ENCODE measurements around the gene PRELP.

GRCh38 chr1:203490607-203491006, 15.0 kb downstream of the PRELP start:
- no peak for TF ChIP-seq CTCF (IDR thresholded peaks at IDR 0.05)
- TF ChIP-seq POLR2A (IDR thresholded peaks at IDR 0.05), result no peak

Measured in sigmoid colon (tissue), 3 donors.